Esophagus (tissue), 2 donors: Measurements from ENCODE around the gene USP49. TPM values are rescaled to one million over a fixed set of nuclear protein-coding genes. Genes with fewer than 3 reads are reported as not detected.
"Not testable (repeated sequence)": the region's sequence is repeated elsewhere in the genome, so short reads cannot be mapped to it uniquely, and the experiment has no call there.

Experiments used
- H3K27ac ChIP-seq, 2 donors: one replicate each; pipeline ENCODE4 v1.5.1; 2013; ENCODE audit warnings: low read depth in 2 of 2, mild to moderate bottlenecking in 2 of 2, inconsistent platforms in 1 of 2, low read length in 1 of 2, moderate library complexity in 1 of 2
- H3K27me3 ChIP-seq, 2 donors: one replicate each; pipeline ENCODE4 v1.6.1; 2013; ENCODE audit warnings: low read length in 2 of 2, control low read depth in 1 of 2, mild to moderate bottlenecking in 1 of 2; ENCODE audit not compliant: insufficient read depth in 2 of 2, control insufficient read depth in 1 of 2
- H3K36me3 ChIP-seq, 2 donors: one replicate each; pipeline ENCODE4 v1.6.1; 2013; ENCODE audit warnings: low read length in 1 of 2; ENCODE audit not compliant: control insufficient read depth in 2 of 2, insufficient read depth in 2 of 2
- H3K4me1 ChIP-seq, 2 donors: one replicate each; pipeline ENCODE4 v1.6.1; 2013; ENCODE audit warnings: low read length in 1 of 2; ENCODE audit not compliant: control insufficient read depth in 2 of 2, insufficient read depth in 2 of 2
- H3K4me3 ChIP-seq, 2 donors: one replicate each; pipeline ENCODE4 v1.5.1; 2013; ENCODE audit warnings: low read length in 2 of 2, mild to moderate bottlenecking in 2 of 2, low read depth in 1 of 2, moderate library complexity in 1 of 2
- H3K9me3 ChIP-seq, 2 donors: one replicate each; pipeline ENCODE4 v1.6.1; 2013; ENCODE audit warnings: mild to moderate bottlenecking in 2 of 2, low read depth in 1 of 2, low read length in 1 of 2, moderate library complexity in 1 of 2; ENCODE audit not compliant: control insufficient read depth in 2 of 2, insufficient read depth in 1 of 2
- WGBS, 2 donors: extraction: QIAGEN DNeasy Blood & Tissue Kit; methylation state at CpG; one replicate each; pipeline ENCODE4 v1.1.7; 2013; 5-methylcytosine and 5-hydroxymethylcytosine counted together
- polyA plus RNA-seq, 2 donors: library from polyadenylated mRNA; stranded (reverse); fragments of 200-250 nt; gene quantifications; one replicate each; pipeline ENCODE4 v1.2.3, GENCODE V29; 2013
- donor health status: healthy with polysubstance abuse.
- donor health status: Bipolar disorder and iron deficiency.

Gene USP49
- 1 to 10 TPM in 1 of 2 donors, under 1 TPM in 1; 0.69 to 1.0 TPM for polyA plus RNA-seq

GRCh38 chr6:41895300-41896233 lies at the start of gene USP49:
Gene USP49, minus strand, starts transcription at chr6:41895375. Its CDS starts 88,392 bp downstream, at chr6:41806983.
- Histone ChIP-seq H3K27ac (peak within 1 kb of the TSS; percentile 60 to 76), H3K36me3 (peaks cover 0 to 2% of the 10 kb centered on the region in 2 donors), H3K27me3 (no peaks in the 10 kb centered on the region), H3K4me1 (peaks cover 0 to 6% of the 10 kb centered on the region in 2 donors), H3K9me3 (no peaks in the 10 kb centered on the region), H3K4me3 (peak within 1 kb of the TSS; percentile 75 to 78)
- WGBS, 2 donors, result 0 to 1% methylated on average over 55 of the region's 55 CpGs

GRCh38 chr6:41943456-41943855 lies 48.3 kb upstream of the USP49 start:
- Histone ChIP-seq H3K4me1 (peaks cover 5 to 17% of the 10 kb centered on the region in 2 donors), H3K4me3 (no peak overlapping the region), H3K36me3 (no peaks in the 10 kb centered on the region), H3K9me3 (no peaks in the 10 kb centered on the region), H3K27ac (no peak overlapping the region), H3K27me3 (no peaks in the 10 kb centered on the region)

GRCh38 chr6:41942882-41943281 lies 47.7 kb upstream of the USP49 start:
- H3K27ac ChIP-seq, H3K36me3 ChIP-seq, H3K4me3 ChIP-seq, H3K9me3 ChIP-seq, H3K27me3 ChIP-seq: not testable (repeated sequence)
- 92 to 95% methylated on average over 14 of the region's 14 CpGs for WGBS, 2 donors
- H3K4me1 ChIP-seq, result peaks cover 5 to 19% of the 10 kb centered on the region in 2 donors

GRCh38 chr6:41942067-41942851 lies 47.1 kb upstream of the USP49 start:
- WGBS, 2 donors, result 35 to 36% methylated on average over 20 of the region's 20 CpGs
- peak overlapping the region; percentile 88 to 93 for H3K27ac ChIP-seq
- peak overlapping the region; percentile 88 to 89 for H3K4me3 ChIP-seq
- no peaks in the 10 kb centered on the region for H3K27me3 ChIP-seq
- H3K4me1 ChIP-seq, result peaks cover 5 to 19% of the 10 kb centered on the region in 2 donors
- H3K36me3 ChIP-seq, result no peaks in the 10 kb centered on the region
- H3K9me3 ChIP-seq, result no peaks in the 10 kb centered on the region

GRCh38 chr6:41941280-41942066 lies 46.3 kb upstream of the USP49 start, which contains the start of gene CCND3:
Gene CCND3, minus strand, starts transcription at chr6:41941808. Its CDS starts 159 bp downstream, at chr6:41941649.
- Histone ChIP-seq H3K4me3 (peak within 1 kb of the TSS; percentile 88 to 89), H3K36me3 (no peaks in the 10 kb centered on the region), H3K27me3 (no peaks in the 10 kb centered on the region), H3K4me1 (peaks cover 5 to 19% of the 10 kb centered on the region in 2 donors), H3K27ac (peak within 1 kb of the TSS; percentile 88 to 93), H3K9me3 (no peaks in the 10 kb centered on the region)
- WGBS, 2 donors, result 0 to 1% methylated on average over 57 to 87 of the region's 87 CpGs

- Histone ChIP-seq H3K36me3 (peaks cover 0 to 1% of the 10 kb centered on the region in 2 donors), H3K4me3 (peak overlapping the region; percentile 88 to 89), H3K9me3 (no peaks in the 10 kb centered on the region), H3K4me1 (peaks cover 5 to 19% of the 10 kb centered on the region in 2 donors), H3K27me3 (no peaks in the 10 kb centered on the region), H3K27ac (peak overlapping the region; percentile 88 to 93)
- WGBS, 2 donors, result 0% methylated on average over 38 of the region's 38 CpGs
These were observed 45.6 kb upstream of the USP49 start for GRCh38 chr6:41940759-41941279.

- Histone ChIP-seq H3K27ac (peak overlapping the region; percentile 88 to 93), H3K36me3 (peaks cover 4 to 6% of the 10 kb centered on the region in 2 donors), H3K27me3 (no peaks in the 10 kb centered on the region), H3K4me3 (peak overlapping the region; percentile 88 to 89), H3K9me3 (no peaks in the 10 kb centered on the region), H3K4me1 (peaks cover 5 to 19% of the 10 kb centered on the region in 2 donors)
- 8 to 17% methylated on average over 27 of the region's 27 CpGs for WGBS, 2 donors
These were observed 44.9 kb upstream of the USP49 start for GRCh38 chr6:41939848-41940758.

- peaks cover 5 to 19% of the 10 kb centered on the region in 2 donors for H3K4me1 ChIP-seq
- WGBS, 2 donors, result 43 to 46% methylated on average over 11 of the region's 11 CpGs
- H3K27ac ChIP-seq, result peak overlapping the region in 1 of 2 donors; percentile 34
- H3K27me3 ChIP-seq, result no peaks in the 10 kb centered on the region
- peaks cover 8 to 9% of the 10 kb centered on the region in 2 donors for H3K36me3 ChIP-seq
- no peak overlapping the region for H3K4me3 ChIP-seq
- no peaks in the 10 kb centered on the region for H3K9me3 ChIP-seq
These were observed 44.1 kb upstream of the USP49 start for GRCh38 chr6:41939176-41939847.
